Endothelial cell (in vitro differentiated cells): ENCODE results near the gene SLC9A9. TPM values are rescaled to one million over a fixed set of nuclear protein-coding genes. Genes with fewer than 3 reads are reported as not detected.

Experiments
- DNase-seq: peaks from one replicate; pipeline ENCODE4 v3.0.0; 2021; ENCODE audit warnings: low spot score
- H3K27ac Mint-ChIP-seq: one replicate; pipeline ENCODE4 v1.8.0; 2021; ENCODE audit warnings: mixed read lengths, inconsistent platforms; ENCODE audit not compliant: unreplicated experiment
- H3K27me3 Mint-ChIP-seq: one replicate; pipeline ENCODE4 v1.8.0; 2021; ENCODE audit warnings: mild to moderate bottlenecking, moderate library complexity, mixed read lengths, inconsistent platforms; ENCODE audit not compliant: unreplicated experiment
- H3K36me3 Mint-ChIP-seq: one replicate; pipeline ENCODE4 v1.8.0; 2021; ENCODE audit warnings: mild to moderate bottlenecking, low read depth, mixed read lengths, inconsistent platforms; ENCODE audit not compliant: unreplicated experiment
- H3K4me1 Mint-ChIP-seq: one replicate; pipeline ENCODE4 v1.8.0; 2021; ENCODE audit warnings: mild to moderate bottlenecking, mixed read lengths, inconsistent platforms; ENCODE audit not compliant: unreplicated experiment
- H3K4me3 Mint-ChIP-seq: one replicate; pipeline ENCODE4 v1.8.0; 2021; ENCODE audit warnings: mild to moderate bottlenecking, mixed read lengths, inconsistent platforms; ENCODE audit not compliant: unreplicated experiment
- H3K9me3 Mint-ChIP-seq: one replicate; pipeline ENCODE4 v1.8.0; 2021; ENCODE audit warnings: mixed read lengths, inconsistent platforms; ENCODE audit not compliant: unreplicated experiment
- total RNA-seq: library from RNA; stranded (reverse); fragmentation: NEBNext Ultra II Directional; extraction: Animal tissue kit (Norgen Biotek cat#: 25700); gene quantifications from one replicate; pipeline ENCODE4 v1.2.1, GENCODE V29; 2021; ENCODE audit not compliant: unreplicated experiment
- TF ChIP-seq, protein P1 (sequence below): fragments of 200-600 bp; sonication (generic); IDR thresholded peaks from one replicate; pipeline ENCODE4 v1.5.0; 2021; ENCODE audit warnings: antibody characterized with exemption; ENCODE audit not compliant: unreplicated experiment

The SLC9A9 gene
- total RNA-seq, 1 donor from 2014 or later = 7.9 TPM

DNA sequence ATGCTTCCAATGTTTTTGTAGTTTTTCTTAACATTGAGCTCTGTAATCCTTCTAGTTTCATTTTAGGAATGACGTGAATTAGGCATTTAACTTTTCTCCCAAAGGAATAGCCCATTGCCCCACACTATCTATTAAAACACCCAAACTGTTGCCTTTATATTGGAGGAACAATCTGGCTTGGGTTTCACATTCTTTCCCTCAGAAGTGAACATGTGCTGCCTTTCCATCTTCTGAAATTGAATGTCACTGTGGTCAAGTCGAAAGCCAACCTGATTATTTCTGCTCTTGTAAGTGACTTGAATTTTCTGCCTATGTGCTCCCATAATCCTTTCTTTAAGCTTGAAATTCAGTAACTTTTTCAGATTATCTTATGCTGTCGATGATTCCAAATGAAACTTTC, 214.5 kb downstream of the SLC9A9 start:
- H3K27me3 Mint-ChIP-seq = no peaks in the 10 kb centered on the region
- H3K4me3 Mint-ChIP-seq = no peak overlapping the region
- H3K9me3 Mint-ChIP-seq = no peaks in the 10 kb centered on the region
- H3K27ac Mint-ChIP-seq = no peak overlapping the region
- H3K4me1 Mint-ChIP-seq = no peaks in the 10 kb centered on the region
- TF ChIP-seq, protein P1, sequence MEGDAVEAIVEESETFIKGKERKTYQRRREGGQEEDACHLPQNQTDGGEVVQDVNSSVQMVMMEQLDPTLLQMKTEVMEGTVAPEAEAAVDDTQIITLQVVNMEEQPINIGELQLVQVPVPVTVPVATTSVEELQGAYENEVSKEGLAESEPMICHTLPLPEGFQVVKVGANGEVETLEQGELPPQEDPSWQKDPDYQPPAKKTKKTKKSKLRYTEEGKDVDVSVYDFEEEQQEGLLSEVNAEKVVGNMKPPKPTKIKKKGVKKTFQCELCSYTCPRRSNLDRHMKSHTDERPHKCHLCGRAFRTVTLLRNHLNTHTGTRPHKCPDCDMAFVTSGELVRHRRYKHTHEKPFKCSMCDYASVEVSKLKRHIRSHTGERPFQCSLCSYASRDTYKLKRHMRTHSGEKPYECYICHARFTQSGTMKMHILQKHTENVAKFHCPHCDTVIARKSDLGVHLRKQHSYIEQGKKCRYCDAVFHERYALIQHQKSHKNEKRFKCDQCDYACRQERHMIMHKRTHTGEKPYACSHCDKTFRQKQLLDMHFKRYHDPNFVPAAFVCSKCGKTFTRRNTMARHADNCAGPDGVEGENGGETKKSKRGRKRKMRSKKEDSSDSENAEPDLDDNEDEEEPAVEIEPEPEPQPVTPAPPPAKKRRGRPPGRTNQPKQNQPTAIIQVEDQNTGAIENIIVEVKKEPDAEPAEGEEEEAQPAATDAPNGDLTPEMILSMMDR = no peak
- DNase-seq = no peak
- no peaks in the 10 kb centered on the region for H3K36me3 Mint-ChIP-seq

DNA sequence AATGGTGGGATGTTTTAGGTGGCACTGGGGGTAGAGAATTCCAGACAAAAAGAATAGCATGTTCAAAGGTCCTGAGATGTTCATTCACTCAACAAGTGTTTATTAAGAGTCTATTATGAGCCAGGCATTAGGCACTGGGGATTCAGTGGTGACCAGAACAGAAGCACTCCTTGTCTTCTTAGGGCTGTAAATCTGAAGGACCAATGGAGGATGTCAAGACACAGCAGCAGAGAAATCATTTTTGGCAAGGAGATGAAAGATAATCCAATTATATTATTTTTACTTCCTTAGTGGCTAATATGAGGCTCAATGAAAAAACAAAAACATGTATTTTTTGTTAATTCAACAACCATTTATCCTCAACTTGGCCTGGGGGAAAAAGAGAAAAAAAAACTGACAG, 218.5 kb downstream of the SLC9A9 start:
- Mint-ChIP-seq H3K9me3 (no peaks in the 10 kb centered on the region), H3K4me3 (no peak overlapping the region), H3K27ac (no peak overlapping the region), H3K4me1 (no peaks in the 10 kb centered on the region), H3K27me3 (no peaks in the 10 kb centered on the region), H3K36me3 (no peaks in the 10 kb centered on the region)
- no peak for DNase-seq
- TF ChIP-seq, protein P1 = no peak

DNA sequence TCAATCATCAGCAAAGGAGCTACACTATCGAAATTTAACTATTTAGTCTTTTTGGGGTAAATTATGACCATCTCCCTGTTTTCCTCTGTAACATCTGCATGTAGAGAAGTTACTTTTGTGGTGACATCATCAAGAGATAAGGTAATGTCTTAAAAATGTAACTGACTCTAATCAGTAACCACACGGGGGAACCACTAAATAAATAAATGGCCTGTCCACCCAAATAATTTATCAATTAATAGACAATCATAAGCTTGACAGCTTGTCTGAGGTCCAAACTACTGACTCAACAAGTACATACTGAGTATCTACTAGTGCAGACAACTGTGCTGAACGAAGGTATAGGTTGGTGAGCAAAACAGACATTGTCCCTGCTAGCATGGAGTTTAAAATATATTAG, 219.3 kb downstream of the SLC9A9 start:
- Mint-ChIP-seq H3K9me3 (no peaks in the 10 kb centered on the region), H3K27ac (no peak overlapping the region), H3K27me3 (no peaks in the 10 kb centered on the region), H3K36me3 (no peaks in the 10 kb centered on the region), H3K4me3 (no peak overlapping the region), H3K4me1 (no peaks in the 10 kb centered on the region)
- TF ChIP-seq, protein P1 = no peak
- DNase-seq = no peak

DNA sequence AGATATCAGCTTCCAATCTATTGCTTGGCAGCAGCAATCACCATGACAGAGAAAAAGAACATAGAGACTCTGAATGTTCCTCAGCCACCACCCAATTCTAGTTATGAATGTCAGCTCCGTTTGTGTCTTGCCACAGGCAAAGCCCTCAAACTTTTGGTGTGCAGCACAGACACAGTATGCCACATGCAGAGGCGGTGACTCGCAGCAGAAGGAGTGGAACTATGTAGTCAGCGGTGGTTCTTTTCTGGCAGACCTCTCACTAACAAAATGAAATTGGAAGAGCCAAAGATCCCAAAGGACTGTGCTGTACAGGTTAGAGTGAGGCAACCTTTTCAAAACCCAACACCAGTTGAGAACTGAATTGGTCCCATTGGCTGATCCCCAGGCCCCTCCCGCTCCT, 220.9 kb downstream of the SLC9A9 start:
- DNase-seq = no peak
- Mint-ChIP-seq H3K27ac (no peak overlapping the region), H3K36me3 (peaks cover 4% of the 10 kb centered on the region), H3K4me3 (no peak overlapping the region), H3K4me1 (no peaks in the 10 kb centered on the region), H3K9me3 (no peaks in the 10 kb centered on the region), H3K27me3 (no peaks in the 10 kb centered on the region)
- TF ChIP-seq, protein P1 = no peak

DNA sequence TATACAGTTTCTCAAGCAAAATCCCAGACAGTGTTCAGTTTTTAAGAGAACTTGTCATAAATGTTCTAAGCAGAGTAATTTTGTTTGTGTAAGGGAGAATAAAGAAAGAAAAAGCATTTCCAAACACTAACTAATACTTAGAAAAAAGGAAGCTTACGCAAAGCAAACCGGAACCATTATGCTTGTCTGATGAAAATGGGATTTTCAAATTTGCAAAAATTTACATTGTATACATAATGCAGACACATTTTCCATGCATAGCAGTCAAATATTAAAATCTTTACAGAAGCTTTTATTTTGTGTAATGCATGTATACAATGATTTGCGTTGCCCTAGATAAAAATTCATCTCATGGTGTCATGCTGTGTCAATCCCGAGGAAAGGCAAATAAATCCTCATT, 229.0 kb downstream of the SLC9A9 start:
- H3K4me3 Mint-ChIP-seq = no peak overlapping the region
- H3K4me1 Mint-ChIP-seq = no peaks in the 10 kb centered on the region
- TF ChIP-seq, protein P1 = no peak
- no peaks in the 10 kb centered on the region for H3K27me3 Mint-ChIP-seq
- H3K27ac Mint-ChIP-seq = no peak overlapping the region
- peaks cover 9% of the 10 kb centered on the region for H3K36me3 Mint-ChIP-seq
- peaks cover 7% of the 10 kb centered on the region for H3K9me3 Mint-ChIP-seq
- no peak for DNase-seq
